ENCODE data around the gene BCAS4.

BCAS4 gene

DNA sequence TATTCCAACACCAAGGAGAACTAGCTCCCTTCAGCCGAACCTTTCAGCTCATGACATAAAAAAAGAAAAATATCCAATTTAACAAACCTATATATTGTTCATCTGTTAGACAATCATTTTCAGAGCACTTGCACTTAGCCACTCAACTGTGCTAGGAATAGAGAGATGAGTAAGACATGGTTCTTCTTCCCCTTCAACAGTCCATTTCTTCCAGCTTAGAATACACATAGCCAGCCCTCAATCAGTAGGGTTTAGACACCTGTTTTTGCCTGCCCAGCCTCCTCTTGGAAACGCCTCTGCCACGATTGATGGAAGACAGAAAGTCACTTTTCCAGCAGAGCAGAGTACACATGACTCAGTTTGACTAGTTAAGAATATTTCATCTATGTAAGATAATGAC, 114.6 kb downstream of the BCAS4 start:
- no peak for DNase-seq (ENCODE audit: low read depth in 2 of 2)

DNA sequence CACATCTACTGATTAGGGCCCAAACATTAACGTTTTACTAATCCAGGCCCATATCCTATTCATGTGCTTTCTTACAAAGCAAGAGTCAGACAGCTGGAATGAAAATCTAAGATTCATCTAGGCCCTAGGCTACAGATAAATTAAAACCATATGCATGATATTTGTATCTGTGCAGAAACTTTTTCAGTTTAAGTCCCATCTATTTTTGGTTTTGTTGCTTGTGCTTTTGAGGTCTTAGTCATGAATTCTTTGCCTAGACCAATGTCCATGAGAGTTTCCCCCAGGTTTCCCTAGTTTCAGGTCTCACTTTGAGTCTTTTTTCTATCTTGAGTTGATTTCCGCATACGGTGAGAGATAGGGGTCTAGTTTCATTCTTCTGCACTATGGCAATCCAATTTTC, 116.2 kb downstream of the BCAS4 start:
- peak; percentile 78 for DNase-seq (ENCODE audit: low read depth in 2 of 2)

DNA sequence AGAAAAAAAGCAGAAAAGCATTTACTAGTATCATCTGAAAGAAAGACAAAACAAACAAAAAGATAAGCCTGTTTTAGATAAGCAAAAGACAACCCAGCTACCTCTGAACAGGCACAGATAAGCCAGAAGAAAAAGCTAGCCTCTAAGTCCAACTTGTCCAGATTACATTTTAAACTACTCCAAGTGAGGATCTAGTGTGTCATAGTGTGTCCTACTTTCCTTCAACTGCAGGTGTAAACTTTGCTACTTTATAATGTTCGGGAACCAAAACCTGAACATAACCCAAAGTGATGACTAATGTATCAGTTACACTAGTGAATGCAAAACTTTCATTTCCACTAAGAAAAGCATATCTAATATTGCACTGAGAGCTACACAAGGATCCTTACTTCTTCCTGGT, 116.9 kb downstream of the BCAS4 start:
- no peak for DNase-seq (ENCODE audit: low read depth in 2 of 2)

DNA sequence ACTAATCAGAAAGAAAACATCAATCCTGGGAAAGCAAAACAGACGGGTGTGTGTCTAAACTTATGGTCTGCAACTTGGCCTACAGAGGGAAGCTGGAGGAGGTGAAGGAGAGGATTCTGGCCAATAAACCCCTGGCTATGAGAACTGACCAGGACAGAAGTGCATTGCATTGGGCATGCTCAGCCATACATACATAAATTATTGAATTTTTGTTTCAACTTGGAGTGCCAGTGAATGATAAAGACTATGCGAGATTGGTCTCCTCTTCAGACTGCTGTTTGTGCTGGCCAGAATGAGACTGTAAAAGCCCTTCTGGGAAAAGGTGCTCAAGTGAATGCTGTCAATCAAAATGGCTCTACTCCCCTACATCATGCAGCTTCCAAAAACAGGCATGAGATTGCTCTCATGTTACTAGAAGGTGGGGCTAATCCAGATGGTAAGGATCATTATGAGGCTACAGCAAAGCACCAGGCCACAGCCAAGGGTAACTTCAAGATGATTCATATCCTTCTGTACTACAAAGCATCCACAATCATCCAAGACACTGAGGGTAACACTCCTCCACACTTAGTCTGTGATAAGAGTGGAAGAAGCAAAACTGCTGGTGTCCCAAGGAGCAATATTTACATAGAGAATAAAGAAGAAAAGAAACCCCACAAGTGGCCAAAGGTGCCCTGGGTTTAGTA, 119.0 kb downstream of the BCAS4 start:
- no peak for DNase-seq (ENCODE audit: low read depth in 2 of 2)

DNA sequence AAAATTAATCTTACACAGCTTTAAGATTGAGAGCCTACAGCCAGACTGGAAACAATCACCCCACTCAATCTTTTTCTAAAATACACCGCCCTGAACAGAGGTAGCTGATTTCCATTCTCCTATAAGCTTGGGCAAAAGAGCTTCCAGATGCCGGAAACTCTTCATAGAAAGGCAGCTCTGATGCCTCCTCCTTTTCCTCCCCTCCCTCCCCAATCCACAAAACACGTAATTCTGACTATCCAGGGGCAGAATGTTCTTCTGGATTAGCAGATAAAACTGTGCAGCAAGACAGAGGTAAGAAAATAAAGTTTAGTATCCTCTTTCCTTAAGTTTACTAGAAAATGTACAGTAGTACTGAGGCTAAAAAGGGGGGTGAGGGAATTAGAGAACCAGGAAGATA, 120.6 kb downstream of the BCAS4 start:
- DNase-seq (ENCODE audit: low read depth in 2 of 2) = no peak

DNA sequence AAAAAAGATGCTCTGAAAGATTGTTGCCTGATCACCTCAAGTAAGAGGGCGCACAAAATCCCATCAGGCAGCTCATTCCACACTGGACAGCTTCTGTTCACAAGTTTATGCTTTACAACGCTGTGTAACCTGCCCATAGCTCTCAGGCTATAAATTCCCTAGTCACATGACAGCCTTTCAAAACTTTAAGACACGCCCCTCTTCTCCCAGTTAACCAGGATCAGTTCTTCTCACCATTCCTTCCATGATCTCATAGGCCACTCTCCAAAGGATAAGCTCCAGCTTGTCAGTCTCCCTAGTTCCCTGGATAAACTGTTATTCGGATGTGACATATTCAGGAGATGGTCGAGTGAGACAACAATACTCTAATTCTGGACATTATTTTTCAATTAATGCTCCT, 121.4 kb downstream of the BCAS4 start:
- DNase-seq (ENCODE audit: low read depth in 2 of 2) = no peak

DNA sequence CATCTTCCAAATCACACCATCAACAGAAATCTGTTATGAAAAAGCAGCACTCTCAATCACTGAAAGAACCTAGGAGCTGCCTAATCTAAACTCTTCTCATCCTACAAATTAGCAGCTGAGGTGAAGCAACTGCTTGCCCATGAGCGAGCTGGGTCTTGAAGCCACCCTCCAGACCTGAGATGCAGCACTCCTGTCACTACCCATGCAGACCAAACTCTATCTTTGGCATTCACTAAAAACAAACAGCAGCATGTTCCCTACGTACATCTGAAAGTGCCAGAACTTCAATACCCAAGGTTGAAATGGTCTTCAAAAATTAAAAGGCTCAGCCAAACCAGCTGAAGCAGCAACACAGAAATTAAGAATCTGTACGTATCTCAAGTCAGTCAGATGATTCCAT, 122.1 kb downstream of the BCAS4 start:
- DNase-seq (ENCODE audit: low read depth in 2 of 2) = no peak

DNA sequence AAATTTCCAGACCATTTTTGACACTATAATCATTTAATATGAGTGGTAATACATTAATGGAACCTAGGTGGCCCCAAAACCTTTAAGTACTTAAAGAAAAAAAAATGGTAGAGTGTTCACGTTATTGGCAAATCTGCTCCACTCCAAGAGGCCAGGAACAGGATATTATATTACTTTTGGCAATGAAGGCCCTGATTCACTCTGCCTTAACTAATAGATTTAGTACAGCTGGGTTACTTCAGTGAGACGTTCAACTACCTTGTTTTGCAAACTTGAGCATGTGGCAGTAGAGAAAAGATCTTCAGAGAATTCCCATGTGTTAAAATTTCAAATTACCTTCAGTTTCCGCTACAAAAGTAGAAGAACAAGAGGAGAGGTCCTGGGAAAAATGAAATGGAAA, 123.5 kb downstream of the BCAS4 start:
- DNase-seq (ENCODE audit: low read depth in 2 of 2) = no peak

DNA sequence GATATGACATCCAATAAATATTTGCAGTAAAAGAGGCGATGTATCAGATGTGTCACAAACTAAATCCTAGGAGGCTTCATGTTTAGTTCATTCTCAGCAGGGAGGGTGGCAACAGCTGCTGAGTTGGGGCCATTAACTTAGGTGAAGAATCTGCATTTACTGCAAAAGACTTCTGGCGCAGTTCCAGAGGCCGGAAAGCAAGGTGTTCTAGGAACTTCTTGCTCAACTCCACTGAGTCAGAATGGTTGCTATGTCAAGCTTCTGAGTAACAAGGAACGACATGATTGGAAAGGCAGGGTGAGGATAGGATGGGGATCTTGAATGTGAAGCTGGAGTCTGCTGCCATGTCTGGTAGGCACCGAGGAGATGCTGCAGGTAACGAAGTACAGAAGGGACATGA, 124.7 kb downstream of the BCAS4 start:
- no peak for DNase-seq (ENCODE audit: low read depth in 2 of 2)

DNA sequence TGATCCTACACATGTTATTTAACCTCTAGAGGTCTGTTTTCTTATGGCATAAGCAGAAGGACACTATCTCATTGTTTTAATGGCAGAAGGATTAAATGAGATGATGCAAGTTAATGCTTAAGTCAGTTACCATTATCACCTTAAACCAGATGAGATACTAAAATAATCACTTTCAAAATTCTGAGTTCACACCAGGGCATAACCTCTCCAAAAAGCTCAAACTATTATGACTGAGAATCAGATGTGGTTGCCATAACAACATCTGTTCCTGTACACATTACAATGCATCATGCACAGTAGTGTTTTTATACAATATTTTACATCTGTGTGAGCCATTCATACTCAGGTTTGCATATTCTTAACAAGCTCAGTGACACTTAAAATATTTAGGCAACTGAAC, 126.1 kb downstream of the BCAS4 start:
- DNase-seq (ENCODE audit: low read depth in 2 of 2) = no peak

DNA sequence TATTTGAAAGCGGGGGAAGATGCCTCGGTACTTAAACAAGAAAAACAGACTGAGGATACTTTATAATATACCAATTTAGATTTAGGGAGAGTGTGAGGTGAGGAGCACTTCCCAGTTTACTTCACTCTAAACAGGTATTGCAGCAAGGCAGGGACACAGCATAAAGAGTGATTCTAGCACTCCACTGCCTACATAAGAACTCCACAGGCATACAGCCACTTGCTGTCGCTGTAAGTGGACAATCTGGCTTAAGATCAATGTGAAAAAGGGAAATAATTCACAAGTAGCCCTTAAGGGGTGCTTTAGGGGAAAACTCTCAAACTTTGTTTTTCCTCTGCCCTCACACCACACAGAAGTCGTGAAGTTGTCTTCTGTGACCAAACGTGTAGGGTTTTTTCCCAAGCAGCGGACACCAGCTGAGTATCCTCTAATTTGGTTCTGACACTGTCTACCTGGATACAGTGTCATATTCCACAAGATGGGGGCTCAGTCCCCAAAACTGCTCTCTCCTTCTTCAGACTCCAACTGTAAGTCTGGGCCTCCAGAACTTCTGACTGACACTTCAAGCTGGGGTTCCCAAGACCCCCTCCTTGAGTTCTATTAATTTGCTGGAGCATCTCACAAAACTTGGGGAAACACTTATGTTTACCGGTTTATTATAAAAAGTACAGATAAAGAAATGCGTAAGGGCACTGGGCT, 127.1 kb downstream of the BCAS4 start:
- no peak for DNase-seq (ENCODE audit: low read depth in 2 of 2)

DNA sequence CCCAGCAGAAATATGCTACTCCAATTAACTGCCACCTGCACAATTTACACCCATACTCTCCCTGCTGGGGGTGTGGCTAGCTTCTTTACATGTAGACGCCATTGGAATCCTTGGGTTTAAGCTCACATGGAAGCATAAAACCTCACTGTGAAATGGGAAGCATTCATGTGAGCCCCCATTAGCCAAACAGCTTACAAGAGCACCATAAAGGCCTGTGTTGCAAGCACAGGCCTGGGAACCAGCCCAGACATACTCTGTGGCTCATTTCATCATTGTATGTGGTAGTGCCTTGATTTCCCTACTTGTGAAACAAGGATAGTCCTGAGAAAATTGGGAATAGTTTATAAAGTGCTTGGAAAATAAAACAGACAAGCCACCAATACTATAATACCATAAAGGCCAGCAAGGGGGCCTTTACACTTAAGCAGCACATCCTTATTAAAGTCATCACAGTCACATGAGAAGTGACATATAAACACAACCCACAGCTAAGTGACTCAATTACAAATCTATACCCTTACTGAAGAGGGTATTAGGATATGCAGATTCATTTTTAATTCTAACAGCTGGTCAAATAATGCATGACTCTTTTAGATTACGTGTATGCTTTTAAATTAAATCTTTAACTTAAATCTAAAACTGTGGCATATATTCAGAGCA, 129.5 kb downstream of the BCAS4 start:
- no peak for DNase-seq (ENCODE audit: low read depth in 2 of 2)

DNA sequence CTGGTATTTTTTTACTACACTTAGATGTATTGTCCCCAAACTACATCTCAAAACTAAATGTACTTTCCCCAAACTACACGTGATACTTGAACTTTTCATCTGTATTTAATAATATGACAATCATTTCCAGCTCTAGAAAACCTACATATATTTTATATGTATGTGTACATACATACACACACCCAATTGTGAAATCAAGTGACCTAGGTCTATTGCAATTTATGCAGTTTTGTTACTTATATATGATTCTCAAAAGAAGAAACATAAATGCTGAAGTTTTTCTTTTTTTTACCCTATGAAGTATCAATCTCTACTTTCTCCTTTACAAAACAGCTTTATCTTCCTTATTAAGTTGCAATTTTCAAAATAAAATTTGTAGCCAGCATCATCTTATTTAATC, 131.7 kb downstream of the BCAS4 start:
- no peak for DNase-seq (ENCODE audit: low read depth in 2 of 2)

Measured in fibroblast of skin of left quadriceps (primary cell).